ENCODE results near the gene COPS2.
"Not testable (repeated sequence)": the region's sequence is repeated elsewhere in the genome, so short reads cannot be mapped to it uniquely, and the experiment has no call there.

COPS2 gene

GRCh38 chr15:49155110-49155833 is at the start of gene COPS2:
Gene COPS2, minus strand, starts transcription at chr15:49155599. Its CDS starts 21 bp downstream, at chr15:49155578.
- in situ Hi-C loops (cut with HindIII; ENCODE audit: low sequenced_read_pairs): no loop called here

GRCh38 chr15:49200347-49200746 is 44.9 kb upstream of the COPS2 start:
- in situ Hi-C loops (cut with HindIII; ENCODE audit: low sequenced_read_pairs): no loop called here

- in situ Hi-C loops (cut with HindIII; ENCODE audit: low sequenced_read_pairs): no loop called here
Measured at GRCh38 chr15:49199666-49200065, 44.3 kb upstream of the COPS2 start.

- in situ Hi-C loops (cut with HindIII; ENCODE audit: low sequenced_read_pairs): no loop called here
Measured at GRCh38 chr15:49196856-49197255, 41.5 kb upstream of the COPS2 start.

- in situ Hi-C loops (cut with HindIII; ENCODE audit: low sequenced_read_pairs): no loop called here
Measured at GRCh38 chr15:49191892-49192291, 36.5 kb upstream of the COPS2 start.

GRCh38 chr15:49190586-49190985 is 35.2 kb upstream of the COPS2 start:
- in situ Hi-C loops (cut with HindIII; ENCODE audit: low sequenced_read_pairs): no loop called here

GRCh38 chr15:49189631-49190030 is 34.2 kb upstream of the COPS2 start:
- in situ Hi-C loops (cut with HindIII; ENCODE audit: low sequenced_read_pairs): no loop called here

GRCh38 chr15:49188933-49189332 is 33.5 kb upstream of the COPS2 start:
- in situ Hi-C loops (cut with HindIII; ENCODE audit: low sequenced_read_pairs): no loop called here

GRCh38 chr15:49187549-49188245 is 32.3 kb upstream of the COPS2 start:
- in situ Hi-C loops (cut with HindIII; ENCODE audit: low sequenced_read_pairs): no loop called here

- in situ Hi-C loops (cut with HindIII; ENCODE audit: low sequenced_read_pairs): no loop called here
Measured at GRCh38 chr15:49185473-49185872, 30.1 kb upstream of the COPS2 start.

- in situ Hi-C loops (cut with HindIII; ENCODE audit: low sequenced_read_pairs): not testable (repeated sequence)
Measured at GRCh38 chr15:49183741-49184140, 28.3 kb upstream of the COPS2 start.

- in situ Hi-C loops (cut with HindIII; ENCODE audit: low sequenced_read_pairs): no loop called here
Measured at GRCh38 chr15:49182128-49182527, 26.7 kb upstream of the COPS2 start.

- in situ Hi-C loops (cut with HindIII; ENCODE audit: low sequenced_read_pairs): no loop called here
Measured at GRCh38 chr15:49179433-49180190, 24.2 kb upstream of the COPS2 start.

- in situ Hi-C loops (cut with HindIII; ENCODE audit: low sequenced_read_pairs): no loop called here
Measured at GRCh38 chr15:49178497-49178896, 23.1 kb upstream of the COPS2 start.

GRCh38 chr15:49175582-49176397 is 20.4 kb upstream of the COPS2 start:
- in situ Hi-C loops (cut with HindIII; ENCODE audit: low sequenced_read_pairs): not testable (repeated sequence)

- in situ Hi-C loops (cut with HindIII; ENCODE audit: low sequenced_read_pairs): no loop called here
Measured at GRCh38 chr15:49174902-49175301, 19.5 kb upstream of the COPS2 start.

- in situ Hi-C loops (cut with HindIII; ENCODE audit: low sequenced_read_pairs): no loop called here
Measured at GRCh38 chr15:49171790-49172189, 16.4 kb upstream of the COPS2 start.

- in situ Hi-C loops (cut with HindIII; ENCODE audit: low sequenced_read_pairs): no loop called here
Measured at GRCh38 chr15:49169880-49170597, 14.6 kb upstream of the COPS2 start, which contains the start of gene GALK2. Gene GALK2, plus strand, starts transcription at chr15:49170247. Its CDS starts 76 bp downstream, at chr15:49170323.

GRCh38 chr15:49168016-49168415 is 12.6 kb upstream of the COPS2 start:
- in situ Hi-C loops (cut with HindIII; ENCODE audit: low sequenced_read_pairs): no loop called here

- in situ Hi-C loops (cut with HindIII; ENCODE audit: low sequenced_read_pairs): no loop called here
Measured at GRCh38 chr15:49164865-49165264, 9.5 kb upstream of the COPS2 start.
